ENCODE data around the gene VAV2. TPM values are rescaled to one million over a fixed set of nuclear protein-coding genes. Genes with fewer than 3 reads are reported as not detected.

The VAV2 gene
- total RNA-seq, 1 experiment from 2014 or later = 9.7 TPM

DNA sequence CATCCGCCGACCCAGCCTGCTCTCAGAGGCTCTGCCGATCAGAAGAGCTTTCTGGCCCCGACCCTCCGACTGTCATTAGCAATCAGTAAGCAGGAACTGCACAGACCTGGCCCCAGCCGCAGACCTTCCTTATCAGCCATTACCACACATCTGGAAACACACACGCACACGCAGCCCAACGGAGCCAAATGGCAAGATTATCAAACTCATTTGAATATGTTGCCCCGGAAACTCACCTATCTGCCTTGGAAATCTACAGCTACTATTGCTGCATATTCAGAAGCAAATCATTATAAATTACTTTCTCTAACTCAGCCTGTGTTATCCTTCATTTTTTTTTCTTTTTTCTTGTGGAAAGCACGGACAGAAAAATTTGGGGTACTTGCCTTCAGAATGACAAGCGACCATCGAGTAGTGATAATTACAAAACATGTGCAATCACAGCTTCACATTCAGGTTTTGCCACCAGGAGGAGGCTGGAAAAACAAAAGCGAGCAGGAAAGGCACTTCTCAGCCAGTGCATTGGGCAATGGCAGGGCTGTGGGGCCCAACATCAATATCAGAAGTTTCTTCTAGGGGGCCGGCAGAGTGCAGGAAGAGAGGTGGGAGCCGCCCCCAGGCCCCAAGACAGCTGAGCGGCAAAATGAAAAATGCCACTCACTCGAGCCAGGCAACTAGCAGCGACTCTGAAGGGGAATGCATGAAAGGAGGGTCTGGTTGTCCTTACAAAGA is 122.3 kb downstream of the VAV2 start:
- H4K20me1 ChIP-seq (ENCODE audit: low read length) = no peaks in the 10 kb centered on the region
- intact Hi-C loops (cut with micrococcal nuclease) = no loop called here
- no peaks in the 10 kb centered on the region for H3K9me2 ChIP-seq (replicated peaks; ENCODE audit: low read length)
- ChIA-PET CTCF (no interaction called here), POLR2A (ENCODE audit: unreplicated experiment) (no interaction called here)
- TF ChIP-seq EZH2 (IDR thresholded peaks at IDR 0.05; ENCODE audit: low read length, unreplicated experiment) (no peak), EZH2phosphoT487 (IDR thresholded peaks at IDR 0.05; ENCODE audit: borderline replicate concordance, low read length) (no peak)
- TF ChIP-seq, protein P1, sequence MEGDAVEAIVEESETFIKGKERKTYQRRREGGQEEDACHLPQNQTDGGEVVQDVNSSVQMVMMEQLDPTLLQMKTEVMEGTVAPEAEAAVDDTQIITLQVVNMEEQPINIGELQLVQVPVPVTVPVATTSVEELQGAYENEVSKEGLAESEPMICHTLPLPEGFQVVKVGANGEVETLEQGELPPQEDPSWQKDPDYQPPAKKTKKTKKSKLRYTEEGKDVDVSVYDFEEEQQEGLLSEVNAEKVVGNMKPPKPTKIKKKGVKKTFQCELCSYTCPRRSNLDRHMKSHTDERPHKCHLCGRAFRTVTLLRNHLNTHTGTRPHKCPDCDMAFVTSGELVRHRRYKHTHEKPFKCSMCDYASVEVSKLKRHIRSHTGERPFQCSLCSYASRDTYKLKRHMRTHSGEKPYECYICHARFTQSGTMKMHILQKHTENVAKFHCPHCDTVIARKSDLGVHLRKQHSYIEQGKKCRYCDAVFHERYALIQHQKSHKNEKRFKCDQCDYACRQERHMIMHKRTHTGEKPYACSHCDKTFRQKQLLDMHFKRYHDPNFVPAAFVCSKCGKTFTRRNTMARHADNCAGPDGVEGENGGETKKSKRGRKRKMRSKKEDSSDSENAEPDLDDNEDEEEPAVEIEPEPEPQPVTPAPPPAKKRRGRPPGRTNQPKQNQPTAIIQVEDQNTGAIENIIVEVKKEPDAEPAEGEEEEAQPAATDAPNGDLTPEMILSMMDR (conservative IDR thresholded peaks at IDR 0.05; ENCODE audit: low read depth, low read length) = no peak
- no peaks in the 10 kb centered on the region for H3K27me3 ChIP-seq (ENCODE audit: low read length)
- no peak for ATAC-seq
- H3K4me3 ChIP-seq (ENCODE audit: low read length) = no peak overlapping the region
- H3K27ac ChIP-seq (ENCODE audit: low read length) = no peak overlapping the region
- no peak overlapping the region for H3K4me2 ChIP-seq (ENCODE audit: low read length)
- H2AFZ ChIP-seq (ENCODE audit: low read length) = no peak overlapping the region
- no peak overlapping the region for H3K9ac ChIP-seq (ENCODE audit: low read length)
- H3K9me3 ChIP-seq (ENCODE audit: low read length) = no peaks in the 10 kb centered on the region
- DNase-seq = no peak
- peaks cover 6% of the 10 kb centered on the region for H3F3A ChIP-seq (ENCODE audit: low read length, unreplicated experiment)
- H3K36me3 ChIP-seq (ENCODE audit: low read depth, low read length) = no peaks in the 10 kb centered on the region
- H3K79me2 ChIP-seq (ENCODE audit: low read length) = peaks cover 31% of the 10 kb centered on the region
- H3K4me1 ChIP-seq (ENCODE audit: insufficient read depth, low read length) = peaks cover 19% of the 10 kb centered on the region
- BruUV-seq (replicated peaks) = no TSS peak

DNA sequence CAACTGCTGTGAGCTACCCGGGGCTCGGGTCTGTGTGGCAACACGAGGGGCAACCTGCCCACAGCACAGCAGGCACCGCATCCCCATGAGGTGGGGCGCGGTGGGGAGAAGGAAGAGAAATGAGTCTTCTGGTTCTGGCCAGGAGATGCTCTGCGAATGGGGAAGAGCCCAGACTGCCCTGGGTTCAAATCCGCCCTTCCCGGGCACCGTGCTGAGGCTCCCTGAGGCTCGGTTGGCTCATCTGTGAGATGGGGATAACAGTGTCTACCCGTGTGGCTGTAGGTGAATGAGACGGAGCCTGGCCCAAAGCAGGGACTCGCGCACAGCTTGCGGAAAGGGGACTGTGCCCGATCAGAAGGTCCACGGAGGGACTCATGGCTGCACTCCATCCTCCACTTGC is 123.9 kb downstream of the VAV2 start:
- no peaks in the 10 kb centered on the region for H4K20me1 ChIP-seq (ENCODE audit: low read length)
- BruUV-seq (replicated peaks) = no TSS peak

DNA sequence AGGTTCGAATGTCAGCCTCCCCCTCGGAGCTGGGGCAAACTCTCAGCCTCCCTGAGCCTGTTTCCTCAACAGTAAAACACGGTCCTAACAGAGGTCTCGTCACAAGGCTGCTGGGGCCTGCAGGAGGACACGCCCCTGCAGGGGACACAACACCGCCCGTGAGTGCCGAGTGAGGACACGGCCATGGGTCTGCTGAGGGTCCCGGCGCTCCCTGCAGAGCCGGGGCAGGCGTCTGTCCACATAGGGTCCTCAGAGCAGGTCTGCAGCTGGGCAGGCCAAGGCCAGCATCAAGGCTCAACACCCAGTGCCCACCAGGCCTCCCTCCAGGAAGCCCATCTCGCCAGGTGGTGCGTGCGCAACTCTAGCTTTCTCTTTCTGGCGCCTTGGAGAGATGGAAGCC is 125.2 kb downstream of the VAV2 start:
- H3F3A ChIP-seq (ENCODE audit: low read length, unreplicated experiment) = no peaks in the 10 kb centered on the region
- no peaks in the 10 kb centered on the region for H3K27me3 ChIP-seq (ENCODE audit: low read length)
- no peak overlapping the region for H3K27ac ChIP-seq (ENCODE audit: low read length)
- no peaks in the 10 kb centered on the region for H4K20me1 ChIP-seq (ENCODE audit: low read length)
- peaks cover 20% of the 10 kb centered on the region for H3K79me2 ChIP-seq (ENCODE audit: low read length)
- no peak overlapping the region for H3K4me3 ChIP-seq (ENCODE audit: low read length)
- ATAC-seq = no peak
- H3K9me3 ChIP-seq (ENCODE audit: low read length) = no peaks in the 10 kb centered on the region
- no peak overlapping the region for H3K4me2 ChIP-seq (ENCODE audit: low read length)
- DNase-seq = no peak
- TF ChIP-seq EZH2phosphoT487 (IDR thresholded peaks at IDR 0.05; ENCODE audit: borderline replicate concordance, low read length) (no peak), EZH2 (IDR thresholded peaks at IDR 0.05; ENCODE audit: low read length, unreplicated experiment) (no peak)
- TF ChIP-seq, protein P1 (conservative IDR thresholded peaks at IDR 0.05; ENCODE audit: low read depth, low read length) = no peak
- BruUV-seq (replicated peaks) = no TSS peak
- no peaks in the 10 kb centered on the region for H3K4me1 ChIP-seq (ENCODE audit: insufficient read depth, low read length)
- H3K9ac ChIP-seq (ENCODE audit: low read length) = no peak overlapping the region
- no peak overlapping the region for H2AFZ ChIP-seq (ENCODE audit: low read length)
- H3K9me2 ChIP-seq (replicated peaks; ENCODE audit: low read length) = no peaks in the 10 kb centered on the region
- intact Hi-C loops (cut with micrococcal nuclease) = no loop called here
- ChIA-PET POLR2A (ENCODE audit: unreplicated experiment) (no interaction called here), CTCF (no interaction called here)
- no peaks in the 10 kb centered on the region for H3K36me3 ChIP-seq (ENCODE audit: low read depth, low read length)

More for the DNA sequence above, 123.9 kb downstream of the VAV2 start:
- CTCF ChIA-PET = no interaction called here
- H3K36me3 ChIP-seq (ENCODE audit: low read depth, low read length) = no peaks in the 10 kb centered on the region
- DNase-seq (no peak), ATAC-seq (no peak)
- no peak overlapping the region for H2AFZ ChIP-seq (ENCODE audit: low read length)
- no peak overlapping the region for H3K4me3 ChIP-seq (ENCODE audit: low read length)
- H3K27me3 ChIP-seq (ENCODE audit: low read length) = no peaks in the 10 kb centered on the region
- H3K27ac ChIP-seq (ENCODE audit: low read length) = no peak overlapping the region
- POLR2A ChIA-PET (ENCODE audit: unreplicated experiment) = no interaction called here
- H3K9me2 ChIP-seq (replicated peaks; ENCODE audit: low read length) = no peaks in the 10 kb centered on the region
- H3F3A ChIP-seq (ENCODE audit: low read length, unreplicated experiment) = no peaks in the 10 kb centered on the region
- H3K4me2 ChIP-seq (ENCODE audit: low read length) = no peak overlapping the region
- H3K9me3 ChIP-seq (ENCODE audit: low read length) = no peaks in the 10 kb centered on the region
- TF ChIP-seq, protein P1 (conservative IDR thresholded peaks at IDR 0.05; ENCODE audit: low read depth, low read length) = no peak
- no peak for TF ChIP-seq EZH2 (IDR thresholded peaks at IDR 0.05; ENCODE audit: low read length, unreplicated experiment)
- TF ChIP-seq EZH2phosphoT487 (IDR thresholded peaks at IDR 0.05; ENCODE audit: borderline replicate concordance, low read length) = no peak
- peaks cover 30% of the 10 kb centered on the region for H3K79me2 ChIP-seq (ENCODE audit: low read length)
- H3K9ac ChIP-seq (ENCODE audit: low read length) = no peak overlapping the region
- intact Hi-C loops (cut with micrococcal nuclease) = no loop called here
- H3K4me1 ChIP-seq (ENCODE audit: insufficient read depth, low read length) = peaks cover 3% of the 10 kb centered on the region
